Activated CD4-positive, alpha-beta T cell treated with anti-CD3 and anti-CD28 coated beads, Interleukin-2, amount 50 U/mL, for 1 hour (primary cell): Measurements from ENCODE around the gene BTBD9.

Experiments used
- DNase-seq: peaks from one replicate; pipeline ENCODE4 v3.0.0-alpha.2; 2020

BTBD9 gene

DNA sequence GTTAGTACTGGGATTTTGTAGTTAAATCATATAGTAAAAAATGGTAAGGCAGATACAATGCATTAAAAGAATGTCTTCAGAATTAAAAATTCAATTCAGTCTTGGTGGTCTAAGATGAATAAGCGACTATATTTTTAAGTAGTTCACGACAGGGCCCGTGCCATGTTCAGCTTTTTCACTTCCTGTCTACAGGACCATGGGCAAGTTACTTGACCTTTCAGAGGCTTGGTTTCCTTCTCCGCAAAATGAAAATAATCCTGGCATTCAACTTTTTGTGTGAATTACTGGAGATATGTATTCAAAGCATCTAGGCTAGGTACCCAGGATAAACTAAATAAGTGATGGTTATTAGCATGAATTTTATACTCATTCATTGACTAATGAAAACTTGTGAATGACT, 216.0 kb downstream of the BTBD9 start:
- DNase-seq, result no peak

DNA sequence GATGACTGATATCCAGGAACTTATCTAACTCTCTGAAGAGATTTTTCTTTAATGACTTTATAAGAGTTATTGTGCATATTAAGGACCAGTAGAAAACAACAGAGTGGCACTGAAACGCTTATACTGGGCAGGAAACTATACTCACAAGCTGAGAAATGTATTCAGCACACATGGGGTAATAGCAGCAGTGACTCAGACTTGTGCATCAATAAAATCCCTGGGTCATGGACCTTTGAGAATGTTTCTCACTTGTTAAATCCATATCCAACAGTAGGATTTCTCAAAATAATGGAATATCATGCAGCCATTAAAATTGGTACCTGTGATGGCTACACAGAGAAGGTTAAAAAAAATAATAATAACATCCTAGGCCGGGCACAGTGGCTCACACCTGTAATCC, 219.5 kb downstream of the BTBD9 start:
- DNase-seq, result no peak

DNA sequence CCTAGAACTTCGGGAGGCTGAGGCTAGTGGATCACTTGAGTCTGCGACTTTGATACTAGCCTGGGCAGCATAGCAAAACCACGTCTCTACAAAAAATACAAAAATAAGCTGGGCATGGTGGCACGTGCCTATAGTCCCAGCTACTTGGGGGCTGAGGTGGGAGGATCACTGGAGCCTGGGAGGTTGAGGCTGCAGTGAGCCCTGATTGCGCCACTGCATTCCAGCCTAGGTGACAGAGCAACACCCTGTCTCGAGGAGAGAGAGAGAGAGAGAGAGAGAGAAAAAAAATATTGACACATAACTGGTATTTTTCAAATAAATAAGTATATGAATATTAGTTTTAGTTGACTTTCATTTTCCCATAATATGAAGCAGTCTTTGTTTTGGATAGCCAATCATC, 222.2 kb downstream of the BTBD9 start:
- no peak for DNase-seq

DNA sequence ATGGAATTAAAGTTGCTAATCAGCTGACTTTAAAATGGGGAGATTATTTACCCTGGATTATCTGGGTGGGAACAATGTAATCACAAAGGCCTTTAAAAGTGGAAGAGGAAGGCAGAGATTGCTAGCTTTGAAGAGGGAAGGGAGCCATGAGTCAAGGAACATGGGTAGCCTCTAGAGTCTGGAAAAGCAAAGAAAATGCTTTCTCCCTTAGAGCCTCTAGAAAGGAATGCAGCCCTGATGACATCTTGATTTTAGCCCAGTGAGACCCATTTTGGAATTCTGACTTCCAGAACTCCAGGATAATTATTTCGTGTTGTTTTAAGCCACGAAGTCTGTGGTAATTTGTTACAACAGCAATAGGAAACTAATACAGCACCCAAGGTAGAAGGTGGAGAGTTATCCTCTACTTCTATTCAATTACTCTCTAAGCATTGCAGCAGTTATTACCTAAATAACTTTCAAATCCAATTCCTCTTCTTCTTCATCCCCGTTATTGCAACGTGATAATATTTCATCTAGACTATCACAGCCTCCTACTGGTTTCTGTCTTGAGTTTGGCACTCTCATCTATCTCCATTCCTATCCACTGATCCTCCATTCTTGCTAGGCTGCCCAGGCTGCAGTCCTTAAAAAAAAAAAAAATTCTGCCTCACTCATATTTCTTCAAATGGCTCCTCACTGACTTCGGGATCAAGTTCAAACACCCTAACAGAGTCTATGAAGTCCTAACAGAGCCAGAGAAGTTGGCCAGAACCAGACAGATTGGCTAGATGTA, 224.3 kb downstream of the BTBD9 start:
- no peak for DNase-seq

DNA sequence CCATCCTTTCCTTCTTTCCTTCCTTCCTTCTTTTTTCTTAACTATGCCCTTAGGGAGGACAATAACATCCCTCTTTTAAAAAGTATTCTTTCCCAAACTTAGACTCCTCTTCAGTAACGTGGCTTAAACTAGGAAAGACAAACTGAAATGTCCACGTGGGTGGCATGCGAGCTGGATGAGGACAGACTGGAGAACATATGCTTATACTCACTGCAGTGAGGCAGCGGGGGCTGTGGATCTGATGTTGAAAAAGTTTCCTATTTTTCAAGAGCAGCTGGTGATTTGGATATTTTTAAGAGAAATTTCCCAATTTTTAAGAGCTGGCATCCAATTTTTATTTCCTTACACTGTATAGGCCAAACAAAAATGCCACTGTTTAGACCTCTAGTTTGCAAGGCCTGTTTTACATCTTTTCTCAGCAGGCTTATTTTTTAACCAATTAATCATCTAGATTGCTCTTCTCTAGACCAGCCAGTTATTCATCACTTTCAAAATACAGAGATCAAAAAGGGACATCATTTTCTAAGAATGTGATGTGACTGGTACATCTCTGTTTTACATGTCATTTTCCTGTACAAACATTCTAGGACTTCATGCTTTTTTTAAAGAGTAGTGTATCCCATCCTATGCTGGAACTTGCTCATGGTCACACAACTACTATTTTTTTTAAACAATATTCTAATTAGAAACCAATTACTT, 226.5 kb downstream of the BTBD9 start:
- DNase-seq, result no peak

DNA sequence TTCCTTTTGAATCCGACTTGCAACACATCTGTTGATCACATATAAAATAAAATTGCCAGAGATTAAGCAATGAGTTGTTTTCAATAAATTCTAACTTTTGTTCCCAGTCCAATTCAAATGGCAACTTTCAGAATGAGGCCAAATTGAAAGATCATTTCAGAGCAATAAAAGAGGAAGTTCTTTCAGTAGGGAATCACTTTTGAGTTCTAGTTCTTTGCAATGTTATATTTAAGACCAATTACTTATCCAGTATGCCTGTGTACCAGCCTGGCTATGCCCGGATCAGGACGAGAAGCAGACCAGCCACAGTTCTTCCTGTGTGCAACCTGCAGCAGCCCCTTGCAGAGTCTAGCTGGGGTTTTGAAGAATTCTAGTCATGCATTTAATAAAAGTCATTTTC, 232.5 kb downstream of the BTBD9 start:
- no peak for DNase-seq

DNA sequence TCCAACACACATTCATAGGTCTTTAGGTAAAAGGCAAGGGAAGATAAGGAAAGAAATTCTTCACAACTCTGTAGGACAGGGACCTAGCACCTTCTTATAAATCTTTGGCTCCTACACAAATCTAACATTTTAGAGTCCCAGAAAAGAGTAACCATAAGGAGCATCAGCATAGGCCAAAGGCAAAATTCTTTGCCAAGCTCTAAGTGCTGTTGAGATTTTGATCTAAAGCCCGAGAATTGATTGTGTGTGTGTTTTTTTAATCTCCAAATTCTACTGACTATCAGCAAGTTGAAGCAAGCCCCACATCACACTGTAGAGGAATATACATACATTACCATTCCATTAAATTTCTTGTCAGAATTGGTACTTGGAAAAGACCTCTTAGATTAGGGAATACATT, 233.6 kb downstream of the BTBD9 start:
- no peak for DNase-seq

DNA sequence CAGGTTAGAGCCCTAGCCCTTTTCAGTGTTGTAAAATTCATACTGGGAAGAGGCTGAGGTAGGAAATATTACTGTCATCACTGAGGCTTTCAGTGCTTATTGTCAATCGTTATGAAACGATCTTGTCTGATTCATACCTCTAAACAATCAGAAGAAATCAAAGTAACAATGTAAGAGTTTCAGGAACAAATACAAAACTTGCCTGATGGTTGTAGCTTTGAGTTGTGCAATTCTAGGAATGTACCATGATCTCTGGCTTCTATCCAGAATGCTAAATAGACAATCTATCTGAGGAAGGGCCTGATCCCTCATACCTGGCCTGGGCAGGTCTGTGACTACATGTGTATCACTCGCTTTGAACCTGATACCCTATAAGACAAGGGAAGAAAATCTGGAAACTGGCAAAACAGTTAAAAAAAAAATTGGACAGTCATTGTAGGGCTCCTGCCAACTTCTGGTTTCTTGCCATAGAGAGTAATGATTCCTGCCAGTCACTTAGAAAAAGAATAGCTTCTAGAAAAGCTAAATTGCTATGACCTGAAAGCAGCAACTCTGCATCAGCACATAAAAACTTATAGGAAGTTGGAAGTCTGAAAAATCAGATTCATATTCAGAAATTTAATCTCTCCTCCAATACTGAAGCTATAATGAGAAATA, 234.7 kb downstream of the BTBD9 start:
- DNase-seq, result no peak

DNA sequence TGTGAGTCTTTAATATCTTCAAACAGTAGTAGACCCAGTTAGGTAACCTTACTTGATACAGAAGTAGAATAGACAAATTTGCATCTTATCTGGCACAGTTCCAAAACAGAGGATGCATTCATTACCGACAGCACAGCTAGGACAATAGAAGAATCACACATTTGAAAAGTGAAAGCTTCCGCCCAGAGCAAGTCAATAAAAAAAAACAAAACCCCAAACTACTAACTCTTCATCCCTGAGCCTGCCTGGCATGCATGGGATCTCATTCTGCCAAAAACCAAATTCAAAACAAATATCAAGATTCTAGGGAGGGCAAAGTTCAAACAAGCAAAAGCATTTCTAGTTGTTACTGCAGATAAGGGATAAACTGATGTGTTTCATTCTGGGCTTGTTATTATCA, 235.4 kb downstream of the BTBD9 start:
- DNase-seq, result no peak

DNA sequence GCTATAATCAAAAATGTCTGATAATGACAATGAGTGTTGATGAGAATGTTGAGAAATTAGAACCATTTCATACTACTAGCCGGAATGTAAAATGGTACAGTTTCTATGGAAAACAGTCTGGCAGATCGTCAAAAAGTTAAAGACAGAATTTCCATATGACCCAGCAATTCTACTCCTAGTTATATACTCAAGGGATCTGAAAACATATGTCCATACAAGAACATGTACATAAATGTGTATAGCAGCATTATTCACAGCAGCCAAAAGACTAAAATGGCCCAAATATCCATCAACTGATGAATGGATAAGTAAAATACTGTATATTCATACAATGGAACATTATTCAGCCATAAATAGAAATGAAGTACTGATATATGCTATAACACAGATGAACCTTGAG, 236.2 kb downstream of the BTBD9 start:
- no peak for DNase-seq

DNA sequence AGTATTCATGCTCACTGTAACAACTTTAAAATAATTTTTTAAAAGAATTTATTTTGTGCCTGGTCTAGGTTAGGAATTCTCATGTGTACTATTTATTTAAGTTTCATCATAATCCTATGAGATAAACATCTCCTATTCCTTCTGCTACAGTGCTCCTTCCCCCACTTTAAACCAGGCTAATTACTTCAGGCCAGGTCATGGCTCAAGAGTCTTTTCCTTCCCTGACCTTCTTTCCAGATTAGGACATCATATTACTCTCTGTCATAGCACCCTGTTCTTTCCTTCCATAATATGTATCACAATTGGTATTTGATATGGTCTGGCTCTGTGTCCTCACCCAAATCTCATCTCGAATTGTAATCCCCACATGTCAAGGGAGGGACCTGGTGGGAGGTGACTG, 239.0 kb downstream of the BTBD9 start:
- no peak for DNase-seq

DNA sequence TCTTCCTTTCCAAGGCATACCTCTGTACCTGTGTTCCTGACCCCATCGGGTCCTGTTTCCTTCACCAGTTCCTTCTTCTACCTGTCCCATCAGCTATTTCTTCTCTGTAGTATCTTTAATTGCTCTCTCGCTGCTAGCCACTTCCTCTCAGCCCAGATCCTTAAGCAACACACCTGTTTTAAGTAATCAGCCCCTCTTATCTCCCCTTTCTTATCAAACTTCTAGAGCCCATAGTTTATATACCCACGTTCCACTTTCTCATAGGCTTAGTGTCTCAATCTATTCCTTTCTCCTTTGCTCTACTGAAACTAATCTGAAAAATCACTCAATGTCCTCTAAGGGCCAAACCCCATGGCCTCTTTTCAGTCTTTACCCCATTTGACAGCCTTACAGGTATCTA, 239.6 kb downstream of the BTBD9 start:
- no peak for DNase-seq

DNA sequence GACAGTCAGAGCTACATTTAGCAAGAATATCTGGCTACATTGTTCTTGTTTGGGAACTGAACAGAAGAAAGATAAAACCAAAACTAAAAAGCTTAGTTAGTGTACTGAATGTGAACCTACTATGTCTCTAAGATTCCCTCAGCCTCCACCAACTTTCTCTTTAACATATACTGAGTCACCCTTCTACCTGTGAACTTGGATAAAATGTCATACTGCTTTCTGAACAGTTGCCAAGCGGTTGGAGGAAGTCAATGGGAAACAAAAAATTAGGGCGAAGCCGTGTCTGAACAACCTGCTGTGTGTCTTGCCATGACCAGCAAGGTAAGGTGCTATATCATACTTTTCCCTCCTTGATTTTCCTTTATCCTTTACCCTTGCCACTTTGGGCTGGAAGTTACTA, 243.5 kb downstream of the BTBD9 start:
- no peak for DNase-seq

DNA sequence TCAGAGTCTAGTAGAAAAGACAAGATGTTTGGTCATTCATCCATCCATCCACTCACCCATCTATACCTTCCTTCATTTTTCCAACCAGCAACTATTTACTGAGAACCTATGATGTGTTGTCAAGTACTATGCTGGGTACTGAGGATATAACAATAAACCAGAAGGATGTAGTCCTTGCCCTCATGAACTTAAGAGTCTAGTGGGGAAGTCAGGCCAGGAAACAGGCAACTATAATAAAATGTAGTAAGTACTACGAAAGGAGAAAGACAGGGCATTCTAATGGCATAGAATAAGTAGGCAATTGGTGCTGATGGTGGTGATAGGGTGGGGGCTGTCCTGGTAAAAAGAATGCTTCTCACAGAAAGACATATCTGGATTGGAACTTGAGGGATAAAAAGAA, 245.7 kb downstream of the BTBD9 start:
- no peak for DNase-seq

DNA sequence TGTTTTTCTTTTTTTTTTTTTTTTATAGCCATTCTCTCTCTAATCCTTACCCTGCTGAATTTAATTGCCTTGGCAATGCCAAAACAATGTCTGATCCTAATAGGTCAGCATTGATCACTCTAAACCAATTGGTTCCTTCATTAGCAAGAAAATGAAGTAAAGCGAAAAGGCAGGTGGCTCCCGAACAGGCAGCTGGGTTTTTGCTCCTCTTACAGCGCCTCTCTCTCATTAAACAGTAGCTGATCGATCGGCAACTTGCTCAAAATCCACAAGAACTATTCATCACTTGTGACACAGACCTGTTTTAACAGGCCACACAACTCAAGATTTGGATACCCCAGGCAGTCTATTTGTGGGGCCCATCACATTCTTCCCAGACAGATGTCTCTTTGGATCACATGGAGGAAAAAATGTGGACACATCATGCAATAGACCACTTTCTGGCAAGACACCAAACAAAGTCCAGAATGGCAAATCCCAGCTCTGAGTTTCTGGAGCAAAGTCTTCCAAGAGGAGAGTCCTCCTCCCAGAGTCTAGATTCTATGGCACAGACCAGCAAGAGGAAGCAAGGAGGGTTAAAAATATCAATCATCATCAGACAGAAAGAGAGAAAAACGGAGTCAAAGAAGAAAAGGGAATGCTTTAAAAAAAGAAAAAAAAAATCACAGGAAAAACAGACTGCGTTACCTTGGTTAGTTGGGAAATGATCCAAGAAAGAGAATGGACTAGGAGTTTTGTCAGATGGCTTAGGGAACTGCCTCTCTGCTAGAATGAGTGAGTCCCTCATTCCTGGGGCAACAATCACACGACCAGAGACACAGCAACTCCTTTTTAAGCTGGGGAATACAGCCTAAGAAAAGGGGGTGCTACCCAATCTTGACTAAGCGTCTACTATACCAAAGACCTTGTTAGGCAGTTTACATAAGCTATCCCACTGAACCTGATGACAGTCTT, 247.8 kb downstream of the BTBD9 start:
- DNase-seq, result no peak

DNA sequence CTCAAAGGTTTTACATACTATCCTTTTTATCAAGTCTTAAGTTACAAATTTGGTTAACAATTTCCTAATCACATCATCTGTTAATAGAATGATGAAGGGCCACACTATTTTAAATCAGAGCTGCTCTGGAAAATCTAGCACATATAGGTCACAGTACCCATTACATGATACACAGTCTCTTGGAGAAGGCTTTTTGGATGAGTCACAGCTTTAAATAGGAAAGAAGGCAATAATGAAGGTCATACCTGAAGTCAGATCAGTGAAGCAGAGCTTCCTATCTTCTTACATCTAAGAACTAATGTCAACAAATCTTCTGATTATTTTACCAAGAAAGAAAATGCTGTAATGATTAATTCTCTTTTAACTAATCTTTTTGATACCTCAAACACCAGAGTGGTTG, 248.5 kb downstream of the BTBD9 start:
- no peak for DNase-seq

DNA sequence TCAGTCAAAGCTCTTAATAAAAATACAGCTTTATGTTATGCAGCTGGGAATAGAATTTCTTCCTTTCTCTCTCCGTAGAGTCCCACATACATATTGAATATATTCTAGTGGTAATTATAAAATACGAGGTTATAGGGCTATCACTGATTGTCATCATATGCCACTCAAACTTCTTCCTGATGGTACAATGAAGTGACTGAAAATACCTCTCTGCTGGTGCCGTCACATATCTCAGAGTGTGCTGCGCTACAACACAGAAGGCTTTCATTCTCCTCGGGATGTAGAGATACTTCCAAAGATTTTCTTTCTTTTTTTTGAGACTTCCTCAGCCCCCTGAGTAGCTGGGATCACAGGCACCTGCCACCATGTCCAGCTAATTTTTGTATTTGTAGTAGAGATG, 249.9 kb downstream of the BTBD9 start:
- DNase-seq, result no peak

DNA sequence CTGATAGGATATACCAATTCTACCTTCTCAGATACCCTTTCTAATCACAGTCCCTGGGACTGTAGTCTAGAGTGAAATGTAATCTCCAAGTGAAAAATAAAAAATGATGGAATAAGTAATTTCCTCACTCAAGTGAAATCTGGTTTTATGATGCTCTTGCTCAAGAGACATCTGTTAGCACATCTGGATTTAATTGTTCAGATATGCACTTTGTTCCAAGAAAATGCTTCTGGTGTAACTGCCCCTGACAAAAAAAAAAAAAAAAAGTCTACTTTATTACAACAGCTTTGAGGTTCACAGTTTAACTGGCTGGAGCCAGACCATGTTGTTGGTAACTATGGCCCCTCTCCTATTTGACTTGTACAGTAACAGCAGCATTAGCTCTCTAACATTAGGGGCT, 251.8 kb downstream of the BTBD9 start:
- no peak for DNase-seq

DNA sequence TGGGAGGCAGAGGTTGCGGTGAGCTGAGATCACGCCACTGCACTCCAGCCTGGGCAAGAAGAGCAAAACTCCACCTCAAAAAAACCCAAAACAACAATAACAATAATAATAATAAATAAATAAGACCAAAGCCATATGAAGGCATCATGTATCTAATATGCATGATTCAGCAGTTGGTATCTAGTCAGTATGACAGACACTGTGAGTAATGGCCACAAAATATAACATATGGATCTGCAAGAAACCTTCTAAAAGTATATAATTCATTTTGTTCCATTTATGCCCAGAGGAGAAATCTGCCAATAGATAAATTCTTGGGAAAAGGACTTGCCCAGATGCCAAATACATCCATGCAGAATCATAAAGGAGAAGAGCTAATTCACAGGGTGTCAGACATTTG, 252.3 kb downstream of the BTBD9 start:
- DNase-seq, result no peak

DNA sequence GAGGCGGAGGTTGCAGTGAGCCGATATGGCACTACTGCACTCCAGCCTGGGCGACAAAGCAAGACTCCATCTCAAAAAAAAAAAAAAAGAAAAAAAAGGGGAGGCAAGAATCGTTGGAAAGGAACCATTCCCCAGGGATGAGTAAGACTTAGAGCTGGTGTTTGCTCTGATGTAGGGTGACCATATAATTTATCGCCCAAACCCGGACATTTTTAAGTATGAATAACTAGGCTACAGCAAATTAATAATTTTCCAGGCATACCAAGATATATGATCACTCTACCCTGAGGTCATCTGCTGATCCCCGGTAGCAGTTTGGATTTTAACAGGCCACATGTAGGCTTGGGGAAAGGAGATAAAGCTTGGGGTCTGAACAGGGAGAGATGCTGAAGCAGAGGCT, 260.9 kb downstream of the BTBD9 start:
- no peak for DNase-seq

DNA sequence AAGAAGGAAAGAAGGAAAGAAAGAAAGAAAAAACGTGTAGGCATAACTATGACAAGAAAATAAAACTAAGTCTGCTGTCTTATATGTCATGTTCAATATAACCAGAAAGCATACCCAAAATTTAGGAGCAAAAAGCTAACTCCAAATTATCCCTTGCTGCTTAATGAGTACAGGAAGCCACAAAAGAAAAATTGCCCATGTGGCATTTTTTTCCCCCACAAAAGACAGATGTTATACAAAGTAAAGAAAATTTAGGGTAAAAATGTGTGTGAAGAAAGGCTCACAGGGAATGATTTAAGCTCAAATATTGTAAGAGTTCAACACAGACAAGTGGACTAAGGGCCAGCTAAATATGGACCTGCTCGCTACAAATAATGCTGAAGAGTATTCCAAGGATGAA, 263.8 kb downstream of the BTBD9 start:
- no peak for DNase-seq

DNA sequence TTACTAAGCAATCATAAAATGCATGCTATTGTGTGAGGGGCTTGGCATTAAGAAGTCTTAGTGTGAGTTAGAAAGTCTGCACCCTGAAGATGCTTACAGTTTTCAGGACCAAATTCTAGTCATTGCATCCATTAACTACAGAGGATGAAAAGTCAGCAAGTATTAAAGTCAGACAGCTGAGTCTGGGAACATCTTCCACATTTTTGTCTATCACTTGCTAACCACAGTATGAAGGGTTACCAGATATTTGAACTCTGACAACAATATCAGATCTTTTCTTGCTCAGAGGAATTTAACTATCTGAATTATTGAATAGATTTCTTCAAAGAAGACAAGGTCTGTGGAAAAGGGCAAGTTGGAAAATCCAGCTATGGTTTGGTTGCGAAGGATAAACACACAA, 264.4 kb downstream of the BTBD9 start:
- DNase-seq, result no peak

DNA sequence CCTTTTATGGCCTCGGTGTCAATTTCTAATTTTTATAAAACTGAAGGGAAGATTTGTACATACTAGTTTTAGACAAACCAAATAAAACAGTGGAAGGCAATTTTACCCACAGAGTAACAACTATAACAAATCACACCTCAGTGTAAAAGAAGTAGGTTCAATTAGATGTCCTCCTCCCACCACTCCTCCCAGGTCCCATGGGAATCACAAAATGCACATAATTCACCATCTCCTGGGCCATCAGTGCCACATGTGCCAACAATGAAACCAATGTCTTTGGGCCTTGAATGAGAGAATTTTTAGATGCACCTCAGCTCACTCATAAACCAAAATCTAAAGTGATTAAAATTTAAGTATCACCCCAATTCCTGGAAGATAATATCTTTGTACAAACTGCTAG, 267.8 kb downstream of the BTBD9 start:
- no peak for DNase-seq
